Measurements from ENCODE around the gene MED1. TPM values are rescaled to one million over a fixed set of nuclear protein-coding genes. Genes with fewer than 3 reads are reported as not detected.
A peak's percentile ranks its signal among the peaks of the same experiment; 100 is the strongest.
"Not testable (repeated sequence)": the region's sequence is repeated elsewhere in the genome, so short reads cannot be mapped to it uniquely, and the experiment has no call there.

The MED1 gene
- total and polyA plus RNA-seq, 9 donors = 18.5 to 34.2 (median 26.9) TPM

GRCh38 chr17:39473310-39473709 is 22.2 kb upstream of the MED1 start:
- no peak overlapping the region for H3K4me3 ChIP-seq (ENCODE audit: low read length)
- WGBS (ENCODE audit: insufficient coverage) = 97% methylated on average over 6 of the region's 7 CpGs
- H3K4me1 ChIP-seq (ENCODE audit: control insufficient read depth, insufficient read depth, low read length) = no peaks in the 10 kb centered on the region
- peaks cover 42% of the 10 kb centered on the region for H3K36me3 ChIP-seq (ENCODE audit: control insufficient read depth, insufficient read depth, low read length)
- DNase-seq = no peak
- no peak overlapping the region for H3K27ac ChIP-seq (ENCODE audit: low read length)
- no peaks in the 10 kb centered on the region for H3K27me3 ChIP-seq (ENCODE audit: control insufficient read depth, insufficient read depth, low read length)
- no peaks in the 10 kb centered on the region for H3K9me3 ChIP-seq (replicated peaks; ENCODE audit: control insufficient read depth, low read depth, low read length)

GRCh38 chr17:39468610-39469009 is 17.5 kb upstream of the MED1 start:
- DNase-seq; H3K9me3 ChIP-seq (replicated peaks; ENCODE audit: control insufficient read depth, low read depth, low read length); H3K4me3 ChIP-seq (ENCODE audit: low read length); H3K27ac ChIP-seq (ENCODE audit: low read length); H3K4me1 ChIP-seq (ENCODE audit: control insufficient read depth, insufficient read depth, low read length); H3K27me3 ChIP-seq (ENCODE audit: control insufficient read depth, insufficient read depth, low read length): not testable (repeated sequence)
- no CpG with 5 or more reads among the region's 11 CpGs for WGBS (ENCODE audit: insufficient coverage)
- peaks cover 30% of the 10 kb centered on the region for H3K36me3 ChIP-seq (ENCODE audit: control insufficient read depth, insufficient read depth, low read length)

- not testable (repeated sequence) for H3K4me3 ChIP-seq (ENCODE audit: low read length); H3K27me3 ChIP-seq (ENCODE audit: control insufficient read depth, insufficient read depth, low read length); H3K36me3 ChIP-seq (ENCODE audit: control insufficient read depth, insufficient read depth, low read length); DNase-seq; H3K4me1 ChIP-seq (ENCODE audit: control insufficient read depth, insufficient read depth, low read length); H3K9me3 ChIP-seq (replicated peaks; ENCODE audit: control insufficient read depth, low read depth, low read length); H3K27ac ChIP-seq (ENCODE audit: low read length)
- 91% methylated on average over 6 of the region's 11 CpGs for WGBS (ENCODE audit: insufficient coverage)
Observed at GRCh38 chr17:39464639-39465181, 13.6 kb upstream of the MED1 start.

- Histone ChIP-seq H3K27ac (ENCODE audit: low read length) (peak overlapping the region; percentile 100), H3K4me3 (ENCODE audit: low read length) (peak overlapping the region; percentile 100), H3K4me1 (ENCODE audit: control insufficient read depth, insufficient read depth, low read length) (peaks cover 7% of the 10 kb centered on the region), H3K9me3 (replicated peaks; ENCODE audit: control insufficient read depth, low read depth, low read length) (no peaks in the 10 kb centered on the region), H3K36me3 (ENCODE audit: control insufficient read depth, insufficient read depth, low read length) (peaks cover 4% of the 10 kb centered on the region), H3K27me3 (ENCODE audit: control insufficient read depth, insufficient read depth, low read length) (peaks cover 2% of the 10 kb centered on the region)
- WGBS (ENCODE audit: insufficient coverage) = 1% methylated on average over 22 of the region's 28 CpGs
- peak; percentile 12 for DNase-seq
Observed at GRCh38 chr17:39462631-39463375, 11.7 kb upstream of the MED1 start.

GRCh38 chr17:39461926-39462569 is 11.0 kb upstream of the MED1 start:
- Histone ChIP-seq H3K27ac (ENCODE audit: low read length) (peak overlapping the region; percentile 100), H3K4me3 (ENCODE audit: low read length) (peak overlapping the region; percentile 100), H3K4me1 (ENCODE audit: control insufficient read depth, insufficient read depth, low read length) (peaks cover 7% of the 10 kb centered on the region), H3K27me3 (ENCODE audit: control insufficient read depth, insufficient read depth, low read length) (peaks cover 2% of the 10 kb centered on the region), H3K9me3 (replicated peaks; ENCODE audit: control insufficient read depth, low read depth, low read length) (no peaks in the 10 kb centered on the region), H3K36me3 (ENCODE audit: control insufficient read depth, insufficient read depth, low read length) (peaks cover 2% of the 10 kb centered on the region)
- WGBS (ENCODE audit: insufficient coverage) = 0% methylated on average over 16 of the region's 34 CpGs
- no peak for DNase-seq

GRCh38 chr17:39461113-39461925 is 10.3 kb upstream of the MED1 start, which contains the start of gene CDK12:
TSS of gene CDK12 (plus strand) at chr17:39461486. CDS start at chr17:39462072, 586 bp downstream.
- peak; percentile 100 for DNase-seq
- H3K36me3 ChIP-seq (ENCODE audit: control insufficient read depth, insufficient read depth, low read length) = no peaks in the 10 kb centered on the region
- WGBS (ENCODE audit: insufficient coverage) = 2% methylated on average over 23 of the region's 51 CpGs
- H3K4me1 ChIP-seq (ENCODE audit: control insufficient read depth, insufficient read depth, low read length) = peaks cover 7% of the 10 kb centered on the region
- H3K4me3 ChIP-seq (ENCODE audit: low read length) = peak within 1 kb of the TSS; percentile 100
- peaks cover 2% of the 10 kb centered on the region for H3K27me3 ChIP-seq (ENCODE audit: control insufficient read depth, insufficient read depth, low read length)
- H3K27ac ChIP-seq (ENCODE audit: low read length) = peak within 1 kb of the TSS; percentile 100
- H3K9me3 ChIP-seq (replicated peaks; ENCODE audit: control insufficient read depth, low read depth, low read length) = no peaks in the 10 kb centered on the region

- H3K27me3 ChIP-seq (ENCODE audit: control insufficient read depth, insufficient read depth, low read length) = no peaks in the 10 kb centered on the region
- 100% methylated on average over 1 of the region's 4 CpGs for WGBS (ENCODE audit: insufficient coverage)
- no peak overlapping the region for H3K27ac ChIP-seq (ENCODE audit: low read length)
- peaks cover 8% of the 10 kb centered on the region for H3K4me1 ChIP-seq (ENCODE audit: control insufficient read depth, insufficient read depth, low read length)
- H3K4me3 ChIP-seq (ENCODE audit: low read length) = no peak overlapping the region
- no peaks in the 10 kb centered on the region for H3K36me3 ChIP-seq (ENCODE audit: control insufficient read depth, insufficient read depth, low read length)
- H3K9me3 ChIP-seq (replicated peaks; ENCODE audit: control insufficient read depth, low read depth, low read length) = no peaks in the 10 kb centered on the region
- DNase-seq = no peak
Observed at GRCh38 chr17:39455919-39456318, 4.9 kb upstream of the MED1 start.

- Histone ChIP-seq H3K27me3 (ENCODE audit: control insufficient read depth, insufficient read depth, low read length) (no peaks in the 10 kb centered on the region), H3K27ac (ENCODE audit: low read length) (no peak overlapping the region), H3K4me1 (ENCODE audit: control insufficient read depth, insufficient read depth, low read length) (peaks cover 11% of the 10 kb centered on the region), H3K36me3 (ENCODE audit: control insufficient read depth, insufficient read depth, low read length) (peaks cover 18% of the 10 kb centered on the region), H3K9me3 (replicated peaks; ENCODE audit: control insufficient read depth, low read depth, low read length) (no peaks in the 10 kb centered on the region), H3K4me3 (ENCODE audit: low read length) (peak overlapping the region; percentile 91)
- no peak for DNase-seq
- WGBS (ENCODE audit: insufficient coverage) = 86% methylated on average over 9 of the region's 13 CpGs
Observed at GRCh38 chr17:39450051-39450450, 1.0 kb downstream of the MED1 start.

- Histone ChIP-seq H3K27ac (ENCODE audit: low read length) (no peak overlapping the region), H3K36me3 (ENCODE audit: control insufficient read depth, insufficient read depth, low read length) (peaks cover 23% of the 10 kb centered on the region), H3K4me3 (ENCODE audit: low read length) (no peak overlapping the region), H3K27me3 (ENCODE audit: control insufficient read depth, insufficient read depth, low read length) (no peaks in the 10 kb centered on the region), H3K9me3 (replicated peaks; ENCODE audit: control insufficient read depth, low read depth, low read length) (no peaks in the 10 kb centered on the region), H3K4me1 (ENCODE audit: control insufficient read depth, insufficient read depth, low read length) (peaks cover 11% of the 10 kb centered on the region)
- WGBS (ENCODE audit: insufficient coverage) = 90% methylated on average over 2 of the region's 5 CpGs
- DNase-seq = no peak
Observed at GRCh38 chr17:39447561-39447960, 3.5 kb downstream of the MED1 start.

GRCh38 chr17:39443326-39443725 is 7.7 kb downstream of the MED1 start:
- Histone ChIP-seq H3K9me3 (replicated peaks; ENCODE audit: control insufficient read depth, low read depth, low read length) (no peaks in the 10 kb centered on the region), H3K27ac (ENCODE audit: low read length) (no peak overlapping the region), H3K36me3 (ENCODE audit: control insufficient read depth, insufficient read depth, low read length) (peaks cover 47% of the 10 kb centered on the region), H3K4me1 (ENCODE audit: control insufficient read depth, insufficient read depth, low read length) (no peaks in the 10 kb centered on the region), H3K4me3 (ENCODE audit: low read length) (no peak overlapping the region), H3K27me3 (ENCODE audit: control insufficient read depth, insufficient read depth, low read length) (no peaks in the 10 kb centered on the region)
- no peak for DNase-seq
